Amniotic epithelial cell (primary cell): ENCODE results near the gene EPHB1.

Experiments
- DNase-seq: peaks from one replicate; pipeline ENCODE4 v3.0.0-alpha.2; 2010; ENCODE audit warnings: low read depth

EPHB1 gene

GRCh38 chr3:135133905-135134683, 339.0 kb downstream of the EPHB1 start:
- DNase-seq = no peak

DNA sequence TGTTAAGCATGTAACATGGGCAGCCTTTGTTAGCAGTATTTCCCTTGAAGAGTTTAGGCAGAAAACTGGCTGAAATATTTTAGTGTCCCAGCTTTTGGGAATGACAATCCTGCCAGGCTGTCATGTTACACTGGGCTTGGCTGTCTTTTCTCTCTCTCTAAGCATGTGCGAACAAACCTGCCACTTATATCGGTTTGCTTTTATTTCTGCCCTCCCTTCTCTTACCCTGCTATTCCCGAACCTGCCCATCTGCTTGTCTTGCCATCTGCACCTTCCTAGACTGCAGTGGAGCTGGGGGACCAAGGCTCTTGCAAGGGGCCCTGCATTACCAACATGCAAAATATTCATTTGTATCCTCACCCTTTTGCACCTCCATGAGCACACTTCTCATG, 339.6 kb downstream of the EPHB1 start:
- no peak for DNase-seq

DNA sequence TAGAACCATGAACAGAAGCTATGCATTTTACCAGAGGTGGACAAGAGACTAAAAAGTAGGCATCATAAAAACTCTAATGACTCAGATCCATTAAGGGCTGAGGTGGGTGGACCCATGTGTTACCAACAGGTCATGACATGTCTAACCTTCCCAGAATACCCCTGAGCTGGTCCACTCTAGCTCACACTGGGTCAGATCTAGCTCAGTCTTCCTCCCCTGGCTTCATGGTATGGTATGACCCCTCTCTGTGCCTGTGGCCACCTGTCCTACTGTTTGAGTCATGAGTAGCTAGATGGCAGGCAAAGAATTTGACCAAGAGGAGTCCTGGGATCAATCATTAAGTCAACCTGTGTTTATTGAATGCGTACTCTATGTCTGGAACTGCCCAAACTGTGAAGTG, 340.4 kb downstream of the EPHB1 start:
- DNase-seq = no peak

GRCh38 chr3:135136361-135137100, 341.5 kb downstream of the EPHB1 start:
- no peak for DNase-seq

DNA sequence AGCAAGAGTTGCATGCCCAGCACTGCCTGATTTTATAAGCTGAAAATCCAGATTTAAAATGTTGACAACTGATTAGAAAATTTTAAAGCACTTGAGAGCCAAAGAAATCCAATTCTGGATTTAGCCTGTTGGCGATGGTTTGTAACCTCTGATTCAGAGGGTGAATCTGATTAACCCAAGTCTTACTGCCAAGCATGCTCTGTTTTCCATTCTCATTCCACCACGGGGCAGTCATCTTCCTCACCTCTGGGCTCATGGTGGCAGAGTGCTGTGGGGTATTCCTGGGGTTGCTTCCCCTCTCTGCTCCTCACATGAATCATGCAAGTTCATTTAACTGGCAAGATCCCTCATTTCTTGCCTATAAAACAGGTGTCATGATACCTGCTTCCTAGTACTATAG, 342.2 kb downstream of the EPHB1 start:
- DNase-seq = no peak

GRCh38 chr3:135138776-135139175, 343.7 kb downstream of the EPHB1 start:
- no peak for DNase-seq

DNA sequence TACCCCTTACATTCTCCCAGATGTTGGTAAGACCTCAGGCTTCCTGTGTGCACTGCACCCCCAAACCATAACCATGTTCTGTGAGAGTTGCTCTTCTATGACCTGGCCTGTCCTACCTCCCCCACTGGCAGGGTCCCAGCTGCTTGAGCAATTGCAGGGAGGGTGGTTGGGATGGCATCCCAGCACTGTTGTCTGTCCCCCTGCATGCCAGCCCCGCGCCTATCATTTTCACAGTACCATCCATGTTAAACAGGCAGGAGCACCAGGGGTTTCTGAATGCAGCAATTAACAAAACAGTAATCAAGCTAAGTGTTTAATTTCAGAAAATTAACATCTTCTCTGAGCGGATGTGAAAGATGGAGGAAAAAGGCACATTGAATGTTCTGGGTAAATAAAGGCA, 345.5 kb downstream of the EPHB1 start:
- DNase-seq = no peak

GRCh38 chr3:135141160-135141559, 346.1 kb downstream of the EPHB1 start:
- no peak for DNase-seq

- no peak for DNase-seq
Observed at GRCh38 chr3:135141672-135142071, 346.6 kb downstream of the EPHB1 start.

- DNase-seq = no peak
Observed at GRCh38 chr3:135142530-135142929, 347.5 kb downstream of the EPHB1 start.

GRCh38 chr3:135143474-135143873, 348.4 kb downstream of the EPHB1 start:
- no peak for DNase-seq

- no peak for DNase-seq
Observed at GRCh38 chr3:135145581-135145980, 350.5 kb downstream of the EPHB1 start.

- DNase-seq = no peak
Observed at GRCh38 chr3:135147657-135148056, 352.6 kb downstream of the EPHB1 start.

DNA sequence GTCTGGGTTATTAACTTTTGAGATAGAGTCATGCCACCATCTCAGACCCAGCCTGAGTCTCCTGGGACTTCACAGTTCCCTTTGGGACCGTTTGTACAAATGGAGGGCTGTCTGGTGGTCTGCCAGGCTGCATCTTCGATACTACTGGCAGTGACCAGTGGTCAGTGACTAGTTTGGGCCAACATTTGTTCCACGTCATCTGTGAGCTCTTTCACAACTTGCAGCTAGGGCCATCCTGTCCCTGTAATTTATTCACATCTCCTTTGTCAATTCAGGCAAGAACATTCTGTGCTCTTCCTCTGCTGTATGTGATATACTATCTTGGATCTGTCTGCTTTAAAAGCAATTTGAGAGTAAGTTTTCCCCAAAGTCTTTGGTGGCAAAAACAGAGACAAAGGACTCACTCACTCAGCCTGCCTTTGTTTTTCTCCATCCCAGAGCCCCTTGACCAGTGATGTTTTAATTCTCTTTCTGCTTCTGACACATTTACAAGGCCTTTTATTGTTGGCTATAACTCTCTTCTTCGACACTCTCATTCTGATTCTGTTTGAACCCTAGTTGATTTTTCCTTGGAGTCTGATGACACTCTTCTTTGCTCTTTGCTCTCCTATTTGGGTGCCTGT, 353.4 kb downstream of the EPHB1 start:
- no peak for DNase-seq

GRCh38 chr3:135149707-135150681, 354.9 kb downstream of the EPHB1 start:
- DNase-seq = no peak

DNA sequence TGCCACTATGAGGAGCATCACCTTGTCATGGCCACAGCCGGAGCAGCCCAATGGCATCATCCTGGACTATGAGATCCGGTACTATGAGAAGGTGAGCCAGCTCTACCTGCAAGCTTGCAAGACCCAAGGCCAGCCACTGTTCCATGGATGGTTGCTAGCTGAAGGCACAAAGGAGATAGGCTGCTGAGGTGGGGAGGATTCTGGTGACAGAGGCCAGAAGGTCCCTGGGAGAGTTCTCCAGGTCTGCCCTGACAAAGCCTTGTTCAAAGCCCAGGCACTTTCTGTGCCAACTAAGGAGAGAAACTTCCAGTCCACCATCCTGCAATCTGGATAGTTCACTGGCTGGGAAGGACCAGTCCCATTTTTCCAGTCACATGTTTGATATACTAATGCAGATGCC, 359.1 kb downstream of the EPHB1 start:
- DNase-seq = no peak

DNA sequence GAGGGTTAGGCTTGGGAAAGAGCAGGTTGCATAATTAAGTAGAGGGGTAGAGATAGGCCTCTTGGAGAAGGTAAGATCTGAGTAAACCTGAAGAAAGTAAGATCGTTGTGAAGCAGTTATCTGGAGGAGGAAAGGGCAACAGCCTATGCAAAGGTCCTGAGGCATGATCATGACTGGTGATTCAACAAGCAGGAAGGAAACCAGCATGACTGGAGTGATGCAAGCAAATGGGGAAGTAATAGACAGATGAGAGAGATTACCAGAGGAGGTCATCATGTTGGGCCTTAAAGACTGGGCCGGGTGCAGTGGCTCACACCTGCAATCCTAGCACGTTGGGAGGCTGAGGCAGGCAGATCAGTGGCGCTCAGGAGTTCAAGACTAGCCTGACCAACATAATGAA, 360.2 kb downstream of the EPHB1 start:
- no peak for DNase-seq

GRCh38 chr3:135155791-135156190, 360.7 kb downstream of the EPHB1 start:
- DNase-seq = no peak

- no peak for DNase-seq
Observed at GRCh38 chr3:135157045-135157740, 362.1 kb downstream of the EPHB1 start.

DNA sequence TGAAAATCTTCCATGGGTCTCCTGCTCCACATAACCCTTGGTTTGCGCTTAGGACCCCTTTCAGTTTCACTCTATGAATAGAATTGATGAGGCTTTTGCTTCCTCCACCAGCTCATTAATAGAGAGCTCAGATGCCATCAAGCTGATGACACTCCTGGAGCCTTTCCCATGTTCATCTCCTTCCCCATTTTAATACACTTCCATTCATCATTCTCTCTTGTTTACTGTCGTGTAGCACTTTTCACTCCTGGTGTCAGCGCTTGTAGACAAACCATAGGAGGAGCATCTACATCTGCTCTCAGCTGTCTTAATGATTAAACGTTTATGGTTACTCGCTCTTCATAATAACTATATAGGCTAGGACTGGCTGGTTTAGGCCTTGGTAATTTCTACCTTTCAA, 363.5 kb downstream of the EPHB1 start:
- DNase-seq = no peak

GRCh38 chr3:135159681-135160247, 364.7 kb downstream of the EPHB1 start:
- DNase-seq = no peak
